Astrocyte (in vitro differentiated cells and primary cell): ENCODE measurements around the gene SPOCK3. TPM values are rescaled to one million over a fixed set of nuclear protein-coding genes. Genes with fewer than 3 reads are reported as not detected.

Source experiments
- DNase-seq: peaks from one replicate; pipeline ENCODE4 v3.0.0-alpha.2; 2010; ENCODE audit warnings: low read depth
- FAIRE-seq: peaks from 2 replicates; lab custom pipeline; 2011; peaks lifted over from hg19 to GRCh38; lab: Jason Lieb, UNC
- H2AFZ ChIP-seq: 2 replicates; pipeline ENCODE4 v1.6.0; 2012; ENCODE audit warnings: low read depth, low read length, inconsistent platforms
- H3K27ac ChIP-seq: 2 replicates; pipeline ENCODE4 v1.5.1; 2011; ENCODE audit warnings: low read depth, low read length, inconsistent platforms
- H3K27me3 ChIP-seq: 2 replicates; pipeline ENCODE4 v1.6.0; 2011; ENCODE audit warnings: low read length, inconsistent platforms; ENCODE audit not compliant: insufficient read depth
- H3K36me3 ChIP-seq: 2 replicates; pipeline ENCODE4 v1.5.1; 2011; ENCODE audit warnings: low read length, inconsistent platforms; ENCODE audit not compliant: insufficient read depth
- H3K4me1 ChIP-seq: 2 replicates; pipeline ENCODE4 v1.5.1; 2011; ENCODE audit warnings: low read length, inconsistent platforms; ENCODE audit not compliant: insufficient read depth
- H3K4me2 ChIP-seq: 2 replicates; pipeline ENCODE4 v1.6.0; 2012; ENCODE audit warnings: low read length, inconsistent platforms
- H3K4me3 ChIP-seq: 2 replicates; pipeline ENCODE4 v1.5.1; 2011; ENCODE audit warnings: low read depth, mild to moderate bottlenecking, low read length, inconsistent platforms; ENCODE audit not compliant: insufficient read depth
- H3K79me2 ChIP-seq: 2 replicates; pipeline ENCODE4 v1.6.0; 2012; ENCODE audit warnings: mild to moderate bottlenecking, low read length, inconsistent platforms; ENCODE audit not compliant: insufficient read depth
- H3K9ac ChIP-seq: 2 replicates; pipeline ENCODE4 v1.6.0; 2012; ENCODE audit warnings: mild to moderate bottlenecking, low read length, inconsistent platforms
- H3K9me3 ChIP-seq: 2 replicates; pipeline ENCODE4 v1.5.1; 2012; ENCODE audit warnings: low read depth, mild to moderate bottlenecking, low read length, inconsistent platforms; ENCODE audit not compliant: insufficient read depth
- H4K20me1 ChIP-seq: 2 replicates; pipeline ENCODE4 v1.6.0; 2012; ENCODE audit warnings: low read length, inconsistent platforms; ENCODE audit not compliant: insufficient read depth
- H3K27ac Mint-ChIP-seq: one replicate; pipeline ENCODE4 v1.8.0; 2021; ENCODE audit warnings: mild to moderate bottlenecking, mixed read lengths; ENCODE audit not compliant: unreplicated experiment
- H3K27me3 Mint-ChIP-seq: one replicate; pipeline ENCODE4 v1.8.0; 2021; ENCODE audit warnings: low read depth, mixed read lengths; ENCODE audit not compliant: unreplicated experiment
- H3K36me3 Mint-ChIP-seq: one replicate; pipeline ENCODE4 v1.8.0; 2021; ENCODE audit warnings: low read depth, mixed read lengths; ENCODE audit not compliant: unreplicated experiment
- H3K4me1 Mint-ChIP-seq: one replicate; pipeline ENCODE4 v1.8.0; 2021; ENCODE audit warnings: low read depth, mixed read lengths; ENCODE audit not compliant: unreplicated experiment
- H3K4me3 Mint-ChIP-seq: one replicate; pipeline ENCODE4 v1.8.0; 2021; ENCODE audit warnings: mild to moderate bottlenecking, moderate library complexity, mixed read lengths; ENCODE audit not compliant: unreplicated experiment
- H3K9me3 Mint-ChIP-seq: one replicate; pipeline ENCODE4 v1.8.0; 2021; ENCODE audit warnings: mild to moderate bottlenecking, mixed read lengths; ENCODE audit not compliant: unreplicated experiment
- CTCF ChIP-seq: IDR thresholded peaks from 2 replicates; pipeline ENCODE4 v1.5.1; 2011; ENCODE audit warnings: low read depth, mild to moderate bottlenecking, inconsistent platforms, low read length, moderate library complexity; ENCODE audit not compliant: insufficient read depth
- EZH2 ChIP-seq: IDR thresholded peaks from 2 replicates; pipeline ENCODE4 v1.6.1; 2012; ENCODE audit warnings: mild to moderate bottlenecking, low read length, inconsistent platforms; ENCODE audit not compliant: insufficient read depth
- total RNA-seq: library from RNA; stranded (reverse); gene quantifications from 2 replicates; pipeline ENCODE4 v1.2.1, GENCODE V29; 2021

Gene SPOCK3
- total RNA-seq, 1 donor from 2014 or later = 0.59 TPM

- Histone ChIP-seq H3K27ac (no peak overlapping the region), H4K20me1 (no peaks in the 10 kb centered on the region), H3K27me3 (no peaks in the 10 kb centered on the region), H2AFZ (no peak overlapping the region), H3K4me3 (no peak overlapping the region), H3K4me2 (no peak overlapping the region), H3K79me2 (no peaks in the 10 kb centered on the region), H3K9ac (no peak overlapping the region), H3K9me3 (no peaks in the 10 kb centered on the region), H3K36me3 (no peaks in the 10 kb centered on the region), H3K4me1 (no peaks in the 10 kb centered on the region)
- FAIRE-seq = no peak
- Mint-ChIP-seq H3K27ac (no peak overlapping the region), H3K36me3 (no peaks in the 10 kb centered on the region), H3K27me3 (no peaks in the 10 kb centered on the region), H3K4me3 (no peak overlapping the region), H3K9me3 (no peaks in the 10 kb centered on the region), H3K4me1 (no peaks in the 10 kb centered on the region)
- TF ChIP-seq CTCF (no peak), EZH2 (no peak)
- no peak for DNase-seq
Measured at GRCh38 chr4:166913926-166914325, 320.4 kb downstream of the SPOCK3 start.

GRCh38 chr4:166903408-166903807 is 330.9 kb downstream of the SPOCK3 start:
- no peaks in the 10 kb centered on the region for H3K27me3 Mint-ChIP-seq
- Histone ChIP-seq H3K27ac (no peak overlapping the region), H3K79me2 (no peaks in the 10 kb centered on the region), H3K4me1 (no peaks in the 10 kb centered on the region), H4K20me1 (no peaks in the 10 kb centered on the region), H3K9ac (no peak overlapping the region), H3K9me3 (no peaks in the 10 kb centered on the region), H3K4me3 (no peak overlapping the region), H3K27me3 (no peaks in the 10 kb centered on the region), H3K36me3 (no peaks in the 10 kb centered on the region), H2AFZ (no peak overlapping the region), H3K4me2 (no peak overlapping the region)
- no peak for TF ChIP-seq EZH2
- no peak for TF ChIP-seq CTCF
- no peak overlapping the region for H3K4me3 Mint-ChIP-seq
- FAIRE-seq (no peak), DNase-seq (no peak)
- H3K27ac Mint-ChIP-seq = no peak overlapping the region
- H3K9me3 Mint-ChIP-seq = no peaks in the 10 kb centered on the region
- H3K36me3 Mint-ChIP-seq = no peaks in the 10 kb centered on the region
- no peaks in the 10 kb centered on the region for H3K4me1 Mint-ChIP-seq

- Histone ChIP-seq H3K4me1 (no peaks in the 10 kb centered on the region), H2AFZ (no peak overlapping the region), H3K9me3 (no peaks in the 10 kb centered on the region), H3K4me2 (no peak overlapping the region), H3K79me2 (no peaks in the 10 kb centered on the region), H4K20me1 (no peaks in the 10 kb centered on the region), H3K27ac (no peak overlapping the region), H3K9ac (no peak overlapping the region), H3K27me3 (no peaks in the 10 kb centered on the region), H3K4me3 (no peak overlapping the region), H3K36me3 (no peaks in the 10 kb centered on the region)
- Mint-ChIP-seq H3K36me3 (no peaks in the 10 kb centered on the region), H3K27me3 (no peaks in the 10 kb centered on the region), H3K9me3 (no peaks in the 10 kb centered on the region), H3K4me3 (no peak overlapping the region), H3K27ac (no peak overlapping the region), H3K4me1 (no peaks in the 10 kb centered on the region)
- DNase-seq = no peak
- TF ChIP-seq EZH2 (no peak), CTCF (no peak)
- no peak for FAIRE-seq
Measured at GRCh38 chr4:166902941-166903340, 331.4 kb downstream of the SPOCK3 start.
